Upper lobe of left lung (tissue), 6 donors: ENCODE data around the gene LACTB. TPM values are rescaled to one million over a fixed set of nuclear protein-coding genes. Genes with fewer than 3 reads are reported as not detected.
A peak's percentile ranks its signal among the peaks of the same experiment; 100 is the strongest.

Experiments used
- ATAC-seq, 2 donors: fragments of 200-7000 bp; cut with Tn5 transposase; one replicate each; pipeline ENCODE4 v1.9.1; 2022; ENCODE audit warnings: mild to moderate bottlenecking in 2 of 2, moderate library complexity in 2 of 2; ENCODE audit not compliant: low FRiP score in 2 of 2
- DNase-seq, 2 donors: peaks; one replicate each; pipeline ENCODE4 v3.0.0-alpha.2; 2019 to 2020
- H3K27ac ChIP-seq, 4 donors: fragments of 200-600 bp; sonication (generic); one replicate each; pipeline ENCODE4 v1.5.1; 2016 to 2019
- H3K27me3 ChIP-seq, 4 donors: fragments of 200-600 bp; sonication (generic); one replicate each; pipeline ENCODE4 v1.5.1; 2017 to 2019
- H3K36me3 ChIP-seq, 4 donors: fragments of 200-600 bp; sonication (generic); one replicate each; pipeline ENCODE4 v1.5.1; 2016 to 2019
- H3K4me1 ChIP-seq, 4 donors: fragments of 200-600 bp; sonication (generic); one replicate each; pipeline ENCODE4 v1.5.1; 2018 to 2019
- H3K4me3 ChIP-seq, 4 donors: fragments of 200-600 bp; sonication (generic); one replicate each; pipeline ENCODE4 v1.5.1; 2017 to 2019; ENCODE audit warnings: mild to moderate bottlenecking in 2 of 4, moderate library complexity in 1 of 4
- H3K9me3 ChIP-seq, 4 donors: fragments of 200-600 bp; sonication (generic); one replicate each; pipeline ENCODE4 v1.5.1; 2018 to 2019
- CTCF ChIP-seq, 6 experiments: fragments of 450-650 bp in 4 of 6; fragments of 200-600 bp in 2 of 6; sonication (generic) in 2 of 6; IDR thresholded peaks; one replicate each; pipeline ENCODE4 v1.5.1; 2016 to 2019; ENCODE audit warnings: antibody characterized with exemption in 6 of 6
- EP300 ChIP-seq, 4 donors: sonication (generic); formaldehyde crosslinking; IDR thresholded peaks; one replicate each; pipeline ENCODE4 v1.5.1; 2017; ENCODE audit warnings: antibody characterized with exemption in 4 of 4, control low read depth in 2 of 4
- POLR2A ChIP-seq, 4 donors: fragments of 450-650 bp; IDR thresholded peaks; one replicate each; pipeline ENCODE4 v1.5.1; 2016 to 2017; ENCODE audit warnings: antibody characterized with exemption in 4 of 4, mild to moderate bottlenecking in 2 of 4
- POLR2AphosphoS5 ChIP-seq, 2 donors: sonication (generic); formaldehyde crosslinking; IDR thresholded peaks; one replicate each; pipeline ENCODE4 v1.5.1; 2017; ENCODE audit warnings: antibody characterized with exemption in 2 of 2
- WGBS, 2 donors: methylation state at CpG; one replicate each; pipeline ENCODE4 v1.1.5; 2017 to 2018; 5-methylcytosine and 5-hydroxymethylcytosine counted together
- total RNA-seq, 6 donors: library from RNA; depleted of rRNA in 4 of 6; stranded (reverse); fragments of >200 nt in 4 of 6; gene quantifications; one replicate each; pipeline versions ENCODE4 v1.1.0 to v1.2.1, GENCODE V29; 2016 to 2021
- donor health status: DM: no; HTN: no; CAD: no; lungs with moderate emphysema.
- donor health status: DM: no; HTN: yes; CAD: no; lungs with severe emphysema.

LACTB gene
- total RNA-seq, 6 donors from 2014 or later: 18.4 to 31.5 (median 23.1) TPM

GRCh38 chr15:63083541-63083940 is 38.1 kb upstream of the LACTB start:
- H3K36me3 ChIP-seq: no peaks in the 10 kb centered on the region
- H3K27me3 ChIP-seq: no peaks in the 10 kb centered on the region
- ATAC-seq (peak in 1 of 2 donors; percentile 17), DNase-seq (no peak)
- peaks cover under 1 to 17% (median 1%) of the 10 kb centered on the region in 4 donors for H3K4me1 ChIP-seq
- H3K27ac ChIP-seq: no peak overlapping the region
- TF ChIP-seq POLR2A (IDR thresholded peaks at IDR 0.05) (no peak), EP300 (IDR thresholded peaks at IDR 0.05) (no peak), CTCF (IDR thresholded peaks at IDR 0.05) (no peak), POLR2AphosphoS5 (IDR thresholded peaks at IDR 0.05) (no peak)
- no peaks in the 10 kb centered on the region for H3K9me3 ChIP-seq
- 86 to 90% methylated on average over 11 of the region's 11 CpGs for WGBS, 2 donors
- H3K4me3 ChIP-seq: no peak overlapping the region

- ATAC-seq (no peak), DNase-seq (no peak)
- H3K27me3 ChIP-seq: no peaks in the 10 kb centered on the region
- 83 to 91% methylated on average over 1 of the region's 1 CpG for WGBS, 2 donors
- TF ChIP-seq POLR2A (IDR thresholded peaks at IDR 0.05): no peak
- TF ChIP-seq EP300 (IDR thresholded peaks at IDR 0.05): no peak
- TF ChIP-seq CTCF (IDR thresholded peaks at IDR 0.05): no peak
- no peak for TF ChIP-seq POLR2AphosphoS5 (IDR thresholded peaks at IDR 0.05)
- no peaks in the 10 kb centered on the region for H3K36me3 ChIP-seq
- H3K4me1 ChIP-seq: peaks cover 3 to 30% (median 10%) of the 10 kb centered on the region in 4 donors
- H3K4me3 ChIP-seq: no peak overlapping the region
- no peak overlapping the region for H3K27ac ChIP-seq
- H3K9me3 ChIP-seq: no peaks in the 10 kb centered on the region
These were observed 36.9 kb upstream of the LACTB start for GRCh38 chr15:63084806-63085205.

GRCh38 chr15:63085289-63085688 is 36.4 kb upstream of the LACTB start:
- no peak overlapping the region for H3K27ac ChIP-seq
- H3K4me1 ChIP-seq: peaks cover 3 to 30% (median 12%) of the 10 kb centered on the region in 4 donors
- no peaks in the 10 kb centered on the region for H3K9me3 ChIP-seq
- no peaks in the 10 kb centered on the region for H3K27me3 ChIP-seq
- H3K36me3 ChIP-seq: no peaks in the 10 kb centered on the region
- ATAC-seq (no peak), DNase-seq (no peak)
- no peak overlapping the region for H3K4me3 ChIP-seq
- WGBS, 2 donors: 90 to 92% methylated on average over 4 of the region's 4 CpGs
- TF ChIP-seq POLR2A (IDR thresholded peaks at IDR 0.05) (no peak), EP300 (IDR thresholded peaks at IDR 0.05) (no peak), CTCF (IDR thresholded peaks at IDR 0.05) (no peak), POLR2AphosphoS5 (IDR thresholded peaks at IDR 0.05) (no peak)

- TF ChIP-seq CTCF (IDR thresholded peaks at IDR 0.05) (no peak), EP300 (IDR thresholded peaks at IDR 0.05) (no peak), POLR2A (IDR thresholded peaks at IDR 0.05) (no peak), POLR2AphosphoS5 (IDR thresholded peaks at IDR 0.05) (no peak)
- H3K27me3 ChIP-seq: no peaks in the 10 kb centered on the region
- no peaks in the 10 kb centered on the region for H3K36me3 ChIP-seq
- WGBS, 2 donors: 59 to 79% methylated on average over 3 to 4 of the region's 4 CpGs
- peaks cover 3 to 38% (median 12%) of the 10 kb centered on the region in 4 donors for H3K4me1 ChIP-seq
- no peaks in the 10 kb centered on the region for H3K9me3 ChIP-seq
- H3K27ac ChIP-seq: no peak overlapping the region
- no peak for ATAC-seq
- DNase-seq: no peak
- no peak overlapping the region for H3K4me3 ChIP-seq
These were observed 35.4 kb upstream of the LACTB start for GRCh38 chr15:63086271-63086670.

- Histone ChIP-seq H3K4me3 (no peak overlapping the region), H3K9me3 (no peaks in the 10 kb centered on the region), H3K27me3 (no peaks in the 10 kb centered on the region), H3K4me1 (peaks cover 3 to 38% (median 12%) of the 10 kb centered on the region in 4 donors), H3K27ac (peak overlapping the region in 1 of 4 donors; percentile 35), H3K36me3 (no peaks in the 10 kb centered on the region)
- TF ChIP-seq CTCF (IDR thresholded peaks at IDR 0.05) (no peak), EP300 (IDR thresholded peaks at IDR 0.05) (no peak), POLR2A (IDR thresholded peaks at IDR 0.05) (no peak), POLR2AphosphoS5 (IDR thresholded peaks at IDR 0.05) (no peak)
- WGBS, 2 donors: 55 to 65% methylated on average over 5 of the region's 5 CpGs
- ATAC-seq: no peak
- DNase-seq: no peak
These were observed 34.7 kb upstream of the LACTB start for GRCh38 chr15:63086947-63087346.
